ENCODE measurements around the gene SAPCD2. TPM values are rescaled to one million over a fixed set of nuclear protein-coding genes. Genes with fewer than 3 reads are reported as not detected.
"Not testable (repeated sequence)": the region's sequence is repeated elsewhere in the genome, so short reads cannot be mapped to it uniquely, and the experiment has no call there.

SAPCD2 gene
- total and polyA plus RNA-seq, 2 donors from 2014 or later: 1.7 to 2.3 TPM

DNA sequence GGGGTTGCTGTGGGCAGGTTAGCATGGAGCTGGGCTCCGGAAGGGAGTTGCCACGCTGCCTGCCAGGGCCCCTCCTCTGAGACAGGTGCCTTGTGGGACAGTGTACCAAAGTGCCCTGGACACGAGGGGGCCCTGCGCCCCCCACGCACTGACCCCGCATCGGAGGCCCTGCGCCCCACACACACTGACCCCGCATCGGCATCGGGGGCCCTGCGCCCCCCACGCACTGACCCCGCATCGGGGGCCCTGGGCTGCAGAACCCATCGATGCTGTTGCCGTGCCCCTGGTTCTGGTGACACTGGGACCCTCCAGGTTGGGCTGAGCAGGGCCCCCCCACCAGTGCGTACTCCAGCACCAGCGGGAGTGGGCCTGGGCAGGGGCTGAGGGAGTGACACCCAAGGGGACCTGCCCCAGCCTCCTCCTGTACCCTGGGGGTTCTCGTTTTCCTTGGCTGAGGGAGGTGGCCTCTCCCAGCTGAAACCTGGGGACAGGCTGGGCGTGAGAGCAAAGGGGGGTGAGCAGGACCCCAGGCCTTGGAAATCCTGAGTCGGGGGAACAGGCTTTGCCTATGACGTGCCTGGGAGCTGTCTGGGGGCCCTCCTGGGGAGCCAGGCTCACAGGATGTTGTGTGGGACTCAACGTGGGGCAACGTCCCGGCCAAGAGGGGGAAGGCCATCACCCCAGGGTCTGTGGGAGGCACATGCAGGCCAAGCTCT, 6.9 kb downstream of the SAPCD2 start:
- DNase-seq (no peak), FAIRE-seq (no peak)
- H3K4me1 ChIP-seq (ENCODE audit: control insufficient read depth in 2 of 3, insufficient read depth in 2 of 3, low read depth in 1 of 3, low read length in 3 of 3): peaks cover 0 to 4% (median 0%) of the 10 kb centered on the region in 3 donors
- H3K4me3 ChIP-seq (ENCODE audit: low read length in 3 of 3): no peak overlapping the region
- no peak overlapping the region for H3K9ac ChIP-seq (ENCODE audit: low read length in 3 of 3)
- intact Hi-C loops (cut with DNase I): no loop called here
- no peak for TF ChIP-seq CTCF (IDR thresholded peaks at IDR 0.05; ENCODE audit: borderline replicate concordance, extremely low read depth, insufficient read depth)
- no peaks in the 10 kb centered on the region for H3K27me3 ChIP-seq (ENCODE audit: control insufficient read depth, insufficient read depth, low read length)
- H3K27ac ChIP-seq (ENCODE audit: low read depth in 2 of 2, low read length in 2 of 2): no peak overlapping the region
- H3K36me3 ChIP-seq (ENCODE audit: control insufficient read depth in 2 of 3, insufficient read depth in 3 of 3, low read length in 3 of 3): no peaks in the 10 kb centered on the region
- H3K9me3 ChIP-seq (ENCODE audit: control insufficient read depth in 2 of 3, insufficient read depth in 1 of 3, low read length in 3 of 3): no peaks in the 10 kb centered on the region

GRCh38 chr9:137062798-137063197, 7.6 kb downstream of the SAPCD2 start:
- FAIRE-seq; H3K27ac ChIP-seq (ENCODE audit: low read depth in 2 of 2, low read length in 2 of 2); DNase-seq; H3K9ac ChIP-seq (ENCODE audit: low read length in 3 of 3); intact Hi-C loops (cut with DNase I); H3K4me1 ChIP-seq (ENCODE audit: control insufficient read depth in 2 of 3, insufficient read depth in 2 of 3, low read depth in 1 of 3, low read length in 3 of 3); H3K4me3 ChIP-seq (ENCODE audit: low read length in 3 of 3); H3K36me3 ChIP-seq (ENCODE audit: control insufficient read depth in 2 of 3, insufficient read depth in 3 of 3, low read length in 3 of 3); H3K27me3 ChIP-seq (ENCODE audit: control insufficient read depth, insufficient read depth, low read length); H3K9me3 ChIP-seq (ENCODE audit: control insufficient read depth in 2 of 3, insufficient read depth in 1 of 3, low read length in 3 of 3): not testable (repeated sequence)

GRCh38 chr9:137062384-137062783, 8.0 kb downstream of the SAPCD2 start:
- no peak for DNase-seq
- no peak overlapping the region for H3K9ac ChIP-seq (ENCODE audit: low read length in 3 of 3)

More at GRCh38 chr9:137062384-137062783, 8.0 kb downstream of the SAPCD2 start:
- H3K4me3 ChIP-seq (ENCODE audit: low read length in 3 of 3): no peak overlapping the region
- H3K36me3 ChIP-seq (ENCODE audit: control insufficient read depth in 2 of 3, insufficient read depth in 3 of 3, low read length in 3 of 3): no peaks in the 10 kb centered on the region
- no peak overlapping the region for H3K27ac ChIP-seq (ENCODE audit: low read depth in 2 of 2, low read length in 2 of 2)
- H3K27me3 ChIP-seq (ENCODE audit: control insufficient read depth, insufficient read depth, low read length): no peaks in the 10 kb centered on the region
- intact Hi-C loops (cut with DNase I): no loop called here
- H3K9me3 ChIP-seq (ENCODE audit: control insufficient read depth in 2 of 3, insufficient read depth in 1 of 3, low read length in 3 of 3): no peaks in the 10 kb centered on the region
- no peak for TF ChIP-seq CTCF (IDR thresholded peaks at IDR 0.05; ENCODE audit: borderline replicate concordance, extremely low read depth, insufficient read depth)
- FAIRE-seq: no peak
- H3K4me1 ChIP-seq (ENCODE audit: control insufficient read depth in 2 of 3, insufficient read depth in 2 of 3, low read depth in 1 of 3, low read length in 3 of 3): peaks cover 0 to 2% (median 0%) of the 10 kb centered on the region in 3 donors
